HCT116 (cell line): ENCODE results near the gene HPD. TPM values are rescaled to one million over a fixed set of nuclear protein-coding genes. Genes with fewer than 3 reads are reported as not detected.

ENCODE experiments used
- ATAC-seq: fragments of 200-7000 bp; cut with Tn5 transposase; 2 replicates; pipeline ENCODE4 v1.9.1; 2020; ENCODE audit warnings: mild to moderate bottlenecking, moderate library complexity
- BruUV-seq: library from RNA; stranded (reverse); fragments of 400-500 nt; replicated peaks from 2 replicates; lab custom pipeline; 2021; lab: Mats Ljungman, UMichigan
- CTCF ChIA-PET: fragments of 300-600 bp; sonication (Branson Sonifier 250); formaldehyde crosslinking; loops from one replicate; lab custom pipeline; 2021; ENCODE audit warnings: antibody characterized with exemption; lab: Charles Lee
- POLR2A ChIA-PET: fragments of 300-600, 350-600 bp; sonication (Branson Sonifier 250); formaldehyde crosslinking; loops from one replicate; lab custom pipeline; 2021; ENCODE audit warnings: antibody characterized with exemption; lab: Charles Lee
- RAD21 ChIA-PET, 2 experiments: fragments of 300-600 bp; sonication (Branson Sonifier 250); formaldehyde crosslinking; loops; one replicate each; lab custom pipeline; 2023; ENCODE audit warnings: low total read pairs in 2 of 2; ENCODE audit not compliant: uncharacterized antibody in 2 of 2, unreplicated experiment in 2 of 2, low non-redundant PET in 1 of 2; lab: Charles Lee
- DNase-seq: peaks from one replicate; pipeline ENCODE4 v3.0.0-alpha.2; 2010; ENCODE audit warnings: low read depth, low spot score
- H2AFZ ChIP-seq: fragments of 200-600 bp; shearing (Covaris generic), sonication (generic); 2 replicates; pipeline ENCODE4 v1.6.1; 2017; ENCODE audit warnings: low read depth, mixed run types, mixed read lengths, antibody characterized with exemption, low read length; ENCODE audit not compliant: poor library complexity, severe bottlenecking
- H3K27ac ChIP-seq: 2 replicates; pipeline ENCODE4 v1.5.1; 2012; ENCODE audit warnings: low read depth, low read length
- H3K27me3 ChIP-seq: fragments of 200-600 bp; sonication (generic); 2 replicates; pipeline ENCODE4 v1.6.1; 2016; ENCODE audit warnings: mixed run types, low read length, mixed read lengths; ENCODE audit not compliant: insufficient read depth
- H3K36me3 ChIP-seq, 2 experiments: fragments of 200-500 bp in 1 of 2; fragments of 200-600 bp in 1 of 2; sonication (Bioruptor generic) in 1 of 2; sonication (generic) in 1 of 2; 2 replicates each; pipeline versions ENCODE4 v1.5.1 to v1.6.1; 2014 to 2016; ENCODE audit warnings: low read length in 2 of 2, inconsistent platforms in 1 of 2, mixed read lengths in 1 of 2, mixed run types in 1 of 2; ENCODE audit not compliant: insufficient read depth in 2 of 2, control insufficient read depth in 1 of 2
- H3K4me1 ChIP-seq, 2 experiments: fragments of 200-600 bp in 1 of 2; sonication (generic) in 1 of 2; 2 replicates each; pipeline versions ENCODE4 v1.5.1 to v1.6.1; 2012 to 2017; ENCODE audit warnings: low read length in 2 of 2, inconsistent platforms in 1 of 2, mild to moderate bottlenecking in 1 of 2, mixed read lengths in 1 of 2, mixed run types in 1 of 2, moderate library complexity in 1 of 2; ENCODE audit not compliant: insufficient read depth in 2 of 2, control insufficient read depth in 1 of 2
- H3K4me2 ChIP-seq: fragments of 200-600 bp; sonication (generic); 2 replicates; pipeline ENCODE4 v1.6.1; 2017; ENCODE audit warnings: mixed run types, low read length, mixed read lengths
- H3K4me3 ChIP-seq, 2 experiments: fragments of 200-600 bp in 1 of 2; sonication (generic) in 1 of 2; replicated peaks in 1 of 2; 2 replicates each; pipeline ENCODE4 v1.5.1; 2011 to 2016; ENCODE audit warnings: low read length in 2 of 2, control low read depth in 1 of 2, low read depth in 1 of 2, mild to moderate bottlenecking in 1 of 2, mixed read lengths in 1 of 2, mixed run types in 1 of 2
- H3K79me2 ChIP-seq: fragments of 200-600 bp; sonication (generic); 2 replicates; pipeline ENCODE4 v1.6.1; 2017; ENCODE audit warnings: mild to moderate bottlenecking, mixed run types, low read length, moderate library complexity, mixed read lengths; ENCODE audit not compliant: insufficient read depth
- H3K9ac ChIP-seq: fragments of 200-600 bp; sonication (generic); 2 replicates; pipeline ENCODE4 v1.6.1; 2016; ENCODE audit warnings: low read length, mixed read lengths
- H3K9me2 ChIP-seq: fragments of 200-600 bp; sonication (generic), shearing (Covaris generic); 2 replicates; pipeline ENCODE4 v1.6.1; 2017; ENCODE audit warnings: mixed run types, mild to moderate bottlenecking, moderate library complexity; ENCODE audit not compliant: insufficient read depth
- H3K9me3 ChIP-seq, 2 experiments: fragments of 200-500 bp in 1 of 2; fragments of 200-600 bp in 1 of 2; sonication (Bioruptor generic) in 1 of 2; sonication (generic) in 1 of 2; 2 replicates each; pipeline ENCODE4 v1.6.1; 2014 to 2017; ENCODE audit warnings: low read length in 2 of 2, mixed read lengths in 2 of 2, inconsistent platforms in 1 of 2, low read depth in 1 of 2, mild to moderate bottlenecking in 1 of 2, mixed run types in 1 of 2, moderate library complexity in 1 of 2; ENCODE audit not compliant: control insufficient read depth in 1 of 2, insufficient read depth in 1 of 2
- H4K20me1 ChIP-seq: fragments of 200-600 bp; sonication (generic), shearing (Covaris generic); 2 replicates; pipeline ENCODE4 v1.6.1; 2017; ENCODE audit warnings: mixed run types, mild to moderate bottlenecking, moderate library complexity; ENCODE audit not compliant: insufficient read depth
- CBX3 ChIP-seq: IDR thresholded peaks from 2 replicates; pipeline ENCODE4 v1.6.1; 2012; ENCODE audit warnings: low read depth
- CEBPB ChIP-seq: IDR thresholded peaks from 2 replicates; pipeline ENCODE4 v1.6.1; 2012; ENCODE audit warnings: low read depth
- EGR1 ChIP-seq: IDR thresholded peaks from 2 replicates; pipeline ENCODE4 v1.6.1; 2012; ENCODE audit warnings: low read depth
- ELF1 ChIP-seq: IDR thresholded peaks from 2 replicates; pipeline ENCODE4 v1.6.1; 2012; ENCODE audit warnings: low read depth, borderline replicate concordance
- FOSL1 ChIP-seq: IDR thresholded peaks from 2 replicates; pipeline ENCODE4 v1.6.1; 2012; ENCODE audit warnings: low read depth
- SRF ChIP-seq: IDR thresholded peaks from 2 replicates; pipeline ENCODE4 v1.6.1; 2012; ENCODE audit warnings: low read depth
- YY1 ChIP-seq: IDR thresholded peaks from 2 replicates; pipeline ENCODE4 v1.6.1; 2011; ENCODE audit warnings: low read length, low read depth, moderate library complexity, mild to moderate bottlenecking; ENCODE audit not compliant: insufficient replicate concordance; ENCODE audit errors: extremely low read depth
- ZBTB33 ChIP-seq: IDR thresholded peaks from 2 replicates; pipeline ENCODE4 v1.6.1; 2011; ENCODE audit warnings: mild to moderate bottlenecking, low read length, moderate library complexity; ENCODE audit not compliant: insufficient replicate concordance; ENCODE audit errors: extremely low read depth
- intact Hi-C: fragments of 100-400 bp; cut with micrococcal nuclease; formaldehyde crosslinking; loops from 2 replicates; pipeline ENCODE4 v1.10.0; 2022
- total RNA-seq: library from RNA; stranded (reverse); gene quantifications from one replicate; pipeline ENCODE4 v1.2.1, GENCODE V29; 2021; ENCODE audit not compliant: unreplicated experiment

Gene HPD
- total RNA-seq, 1 experiment from 2014 or later: 1.1 TPM

GRCh38 chr12:121794534-121795033 is 64.1 kb downstream of the HPD start:
- no TSS peak for BruUV-seq
- POLR2A ChIA-PET: interaction anchor here (0.6 to 6.1 kb wide), 11 partner anchors 9 to 1503 kb away, joined by 3 to 38 read pairs (median 7); partner anchors contain the start of genes PSMD9 and RNU4-2

More at GRCh38 chr12:121794534-121795033, 64.1 kb downstream of the HPD start:
- RAD21 ChIA-PET: interaction anchor here (0.7 to 4.2 kb wide), 14 partner anchors 10 to 94 kb away, joined by 3 to 26 read pairs (median 6); partner anchors contain the start of gene PSMD9 (in 2 of the 2)
- Histone ChIP-seq H3K9me3 (no peaks in the 10 kb centered on the region), H3K9ac (peak overlapping the region; percentile 96), H3K4me1 (peaks cover 60 to 91% of the 10 kb centered on the region in 2 experiments), H3K27me3 (no peaks in the 10 kb centered on the region), H3K4me3 (peak overlapping the region; percentile 24 to 91)
- CTCF ChIA-PET: interaction anchor here (0.6 to 6.9 kb wide), 39 partner anchors 8 to 256 kb away, joined by 3 to 149 read pairs (median 5); partner anchors contain the start of genes CFAP251, HPD, PSMD9 and SETD1B
- intact Hi-C loops: loop anchor here (1.0 to 2.0 kb wide), 6 partner anchors 8 to 97 kb away; partner anchors contain the start of gene PSMD9
- DNase-seq: no peak
- no peak for TF ChIP-seq YY1
- no peak for TF ChIP-seq CEBPB
- no peak for TF ChIP-seq ZBTB33
- TF ChIP-seq EGR1: no peak
- no peak for TF ChIP-seq CBX3
- TF ChIP-seq FOSL1: no peak
- TF ChIP-seq ELF1: no peak
- TF ChIP-seq SRF: no peak
- TF ChIP-seq, all 23 proteins: peak for 0
- peaks cover 55% of the 10 kb centered on the region for H3K79me2 ChIP-seq
- H3K4me2 ChIP-seq: peak overlapping the region; percentile 91
- H3K36me3 ChIP-seq: 0 out of 4 replicates have a peak, but pooled peaks cover 0 to 5% of the 10 kb centered on the region in 2 experiments
- peak overlapping the region; percentile 100 for H3K27ac ChIP-seq
- ATAC-seq: peak; percentile 9
- no peaks in the 10 kb centered on the region for H4K20me1 ChIP-seq
- no peaks in the 10 kb centered on the region for H3K9me2 ChIP-seq
- H2AFZ ChIP-seq: no peak overlapping the region
